Measurements from ENCODE around the gene ADIPOR2.
"Not testable (repeated sequence)": the region's sequence is repeated elsewhere in the genome, so short reads cannot be mapped to it uniquely, and the experiment has no call there.

The ADIPOR2 gene

DNA sequence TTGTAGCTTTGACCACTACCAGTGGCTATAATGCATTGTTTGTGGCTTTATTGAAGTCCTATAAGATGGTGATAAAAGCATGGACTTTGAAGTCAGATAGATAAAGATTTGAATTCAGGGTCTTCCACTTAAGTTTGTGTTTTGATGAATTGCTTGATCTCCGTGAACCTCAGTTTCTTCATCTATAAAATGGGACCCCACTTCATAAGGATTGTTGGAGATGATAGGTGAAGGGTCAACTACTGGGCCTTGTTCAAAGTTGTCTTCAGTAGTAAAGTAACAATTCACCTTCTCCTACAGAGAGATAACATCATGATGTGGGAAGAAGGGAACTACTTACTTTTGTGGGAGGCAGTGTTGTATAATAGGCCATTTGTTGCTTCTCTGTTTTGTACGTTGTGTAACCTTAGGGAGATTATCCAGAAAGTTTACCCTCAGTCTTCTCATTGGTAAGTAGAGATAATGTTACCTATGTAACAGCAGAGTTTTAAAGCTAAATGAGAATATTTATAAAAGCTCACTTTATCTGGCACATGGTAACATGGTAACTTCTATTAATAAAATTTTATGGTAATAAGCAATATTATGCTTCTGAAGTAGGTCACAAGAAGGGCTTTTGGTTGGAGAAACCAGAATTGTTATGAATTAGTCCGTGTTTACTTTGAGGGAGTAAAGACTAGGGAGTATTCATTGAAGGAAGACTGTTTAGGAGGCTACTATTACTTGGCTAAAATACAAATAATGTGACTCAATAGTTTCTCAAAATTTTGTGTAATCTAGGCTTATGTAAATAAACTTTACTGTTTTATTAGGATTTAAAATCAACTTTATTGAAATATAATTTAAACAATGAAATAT is 15.1 kb downstream of the ADIPOR2 start:
- no peak for DNase-seq (ENCODE audit: low read depth)

DNA sequence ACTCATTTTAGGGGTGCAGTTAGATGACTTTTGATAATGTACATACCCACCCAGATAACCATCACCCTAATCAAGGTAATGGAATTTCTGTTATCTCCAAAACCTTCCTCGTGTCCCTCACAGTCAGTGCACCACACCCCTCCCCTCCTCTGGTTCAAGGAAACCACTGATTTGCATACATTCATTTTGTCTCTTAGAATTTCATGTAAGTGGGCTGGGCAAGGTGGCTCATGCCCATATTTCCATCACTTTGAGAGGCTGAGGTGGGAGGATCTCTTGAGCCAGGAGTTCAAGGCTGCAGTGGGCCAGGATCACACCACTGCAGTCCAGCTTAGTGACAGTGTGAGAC is 15.7 kb downstream of the ADIPOR2 start:
- no peak for DNase-seq (ENCODE audit: low read depth)

- no peak for DNase-seq (ENCODE audit: low read depth)
These were observed 16.2 kb downstream of the ADIPOR2 start for GRCh38 chr12:1707051-1707450.

GRCh38 chr12:1709968-1710367 is 19.1 kb downstream of the ADIPOR2 start:
- not testable (repeated sequence) for DNase-seq (ENCODE audit: low read depth)

DNA sequence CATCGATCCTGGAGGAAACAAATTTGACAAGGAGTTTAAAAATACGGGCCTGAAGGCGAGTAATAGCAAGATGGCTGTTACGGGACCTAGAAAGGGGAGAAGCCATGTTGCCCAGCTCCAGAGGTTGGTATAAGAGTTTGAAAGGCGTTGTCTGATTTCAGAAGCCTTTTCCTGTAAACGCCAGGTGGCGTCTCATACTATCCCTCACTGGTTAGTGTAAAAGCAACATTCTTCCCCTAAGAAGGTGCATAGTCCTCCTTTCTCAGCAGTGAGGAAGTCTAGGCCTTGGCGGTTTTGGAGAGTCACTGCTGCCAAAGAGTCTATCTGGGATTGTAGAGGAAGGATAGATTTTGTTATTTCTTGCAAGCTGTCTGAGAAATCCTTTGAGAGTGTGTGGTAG is 20.0 kb downstream of the ADIPOR2 start:
- DNase-seq (ENCODE audit: low read depth) = not testable (repeated sequence)

- DNase-seq (ENCODE audit: low read depth) = not testable (repeated sequence)
These were observed 20.8 kb downstream of the ADIPOR2 start for GRCh38 chr12:1711536-1712211.

GRCh38 chr12:1712305-1712704 is 21.4 kb downstream of the ADIPOR2 start:
- not testable (repeated sequence) for DNase-seq (ENCODE audit: low read depth)

GRCh38 chr12:1712852-1713251 is 22.0 kb downstream of the ADIPOR2 start:
- DNase-seq (ENCODE audit: low read depth) = not testable (repeated sequence)

- DNase-seq (ENCODE audit: low read depth) = not testable (repeated sequence)
These were observed 23.0 kb downstream of the ADIPOR2 start for GRCh38 chr12:1713783-1714348.

DNA sequence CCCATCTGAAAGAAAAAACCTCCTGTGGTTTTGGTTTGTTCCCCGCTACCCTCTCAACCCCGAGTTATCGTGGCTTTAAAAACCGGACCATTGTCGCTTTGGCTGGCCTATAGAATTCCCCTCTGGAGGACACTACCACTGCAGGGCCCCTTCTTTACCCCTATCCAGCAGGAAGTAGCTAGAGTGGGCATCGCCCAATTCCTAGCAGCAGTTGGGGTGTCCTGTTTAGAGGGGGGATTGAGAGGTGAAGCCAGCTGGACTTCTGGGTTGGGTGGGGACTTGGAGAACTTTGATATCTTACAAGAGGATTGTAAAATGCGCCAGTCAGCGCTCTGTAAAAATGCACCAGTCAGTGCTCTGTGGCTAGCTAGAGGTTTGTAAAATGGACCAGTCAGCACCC is 24.6 kb downstream of the ADIPOR2 start:
- not testable (repeated sequence) for DNase-seq (ENCODE audit: low read depth)

GRCh38 chr12:1716215-1716862 is 25.5 kb downstream of the ADIPOR2 start:
- DNase-seq (ENCODE audit: low read depth) = no peak

- DNase-seq (ENCODE audit: low read depth) = no peak
These were observed 26.0 kb downstream of the ADIPOR2 start for GRCh38 chr12:1716911-1717310.

DNA sequence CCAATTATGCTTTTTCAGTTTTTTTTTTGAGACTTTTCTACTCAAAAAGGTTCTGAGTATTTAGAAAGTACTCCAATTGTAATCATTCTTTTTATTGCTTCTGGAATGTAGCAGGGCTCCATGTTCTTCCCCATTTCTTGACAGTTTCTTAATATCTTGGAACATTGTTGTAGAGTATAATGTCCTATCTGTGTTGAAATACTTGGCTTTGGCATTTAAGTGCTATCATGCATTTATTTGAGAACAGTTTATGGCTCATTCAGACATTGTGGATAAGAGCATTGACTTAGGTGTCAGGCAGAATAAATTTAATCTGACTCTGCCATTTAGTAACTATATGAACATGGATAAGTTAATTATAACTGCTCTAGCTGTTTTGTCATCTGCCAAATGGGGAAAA is 28.3 kb downstream of the ADIPOR2 start:
- no peak for DNase-seq (ENCODE audit: low read depth)

DNA sequence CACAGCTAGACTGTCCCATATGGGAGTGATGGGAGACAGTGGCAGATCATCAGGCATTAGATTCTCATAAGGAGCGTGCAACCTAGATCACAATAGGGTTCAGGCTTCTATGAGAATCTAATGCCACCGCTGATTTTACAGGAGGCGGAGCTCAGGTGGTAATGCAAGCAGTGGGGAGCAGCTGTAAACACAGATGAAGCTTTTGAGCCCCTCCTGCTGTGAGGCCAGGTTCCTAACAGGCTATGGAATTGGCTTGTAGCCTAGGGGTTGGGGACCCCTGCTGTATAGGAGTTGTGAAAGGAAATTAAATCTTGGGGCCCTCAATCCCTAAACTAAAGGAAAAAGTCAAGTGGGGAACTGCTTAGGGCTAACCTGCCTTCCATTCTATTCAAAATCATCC is 29.6 kb downstream of the ADIPOR2 start:
- DNase-seq (ENCODE audit: low read depth) = no peak

GRCh38 chr12:1723721-1724120 is 32.9 kb downstream of the ADIPOR2 start:
- DNase-seq (ENCODE audit: low read depth) = no peak

DNA sequence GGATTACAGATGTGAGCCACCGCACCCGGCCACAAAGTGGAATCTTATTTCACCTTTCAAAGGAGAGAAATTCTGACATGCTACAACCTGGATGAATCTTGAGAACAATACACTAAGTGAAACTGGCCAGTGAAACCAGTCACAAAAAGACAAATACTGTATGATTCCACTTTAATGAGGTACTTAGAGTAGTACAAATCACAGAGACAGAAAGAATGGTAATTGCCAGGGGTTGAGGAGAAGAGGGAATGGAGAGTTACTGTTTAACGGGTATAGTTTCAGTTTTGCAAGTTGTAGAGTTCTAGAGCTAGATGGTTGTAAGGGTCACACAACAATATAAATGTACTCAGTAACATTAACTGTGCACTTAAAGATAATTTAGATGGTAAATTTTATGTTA is 33.4 kb downstream of the ADIPOR2 start:
- DNase-seq (ENCODE audit: low read depth) = no peak

DNA sequence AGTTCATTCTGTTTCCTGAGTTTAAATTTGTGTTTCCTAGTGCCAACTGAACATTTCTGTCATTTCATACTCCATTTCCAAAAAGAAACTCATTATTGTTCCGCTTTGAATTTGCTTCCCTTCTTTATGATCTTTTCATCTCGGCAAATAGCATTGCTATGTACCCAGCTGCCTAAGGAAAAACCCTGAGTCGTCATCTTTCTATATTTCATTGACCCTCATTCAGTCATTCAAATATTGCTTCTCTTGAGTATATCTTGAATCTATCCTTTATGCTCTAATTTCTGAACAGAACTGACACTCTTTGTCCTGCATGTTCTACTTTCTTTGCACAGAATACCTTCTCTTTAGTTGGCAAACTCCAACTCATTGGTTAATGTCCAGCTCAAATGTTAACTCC is 35.9 kb downstream of the ADIPOR2 start:
- DNase-seq (ENCODE audit: low read depth) = no peak

- DNase-seq (ENCODE audit: low read depth) = no peak
These were observed 38.0 kb downstream of the ADIPOR2 start for GRCh38 chr12:1728824-1729223.

GRCh38 chr12:1731019-1731687 is 40.3 kb downstream of the ADIPOR2 start:
- no peak for DNase-seq (ENCODE audit: low read depth)

GRCh38 chr12:1731688-1732078 is 40.8 kb downstream of the ADIPOR2 start:
- DNase-seq (ENCODE audit: low read depth) = not testable (repeated sequence)

GRCh38 chr12:1732914-1733313 is 42.0 kb downstream of the ADIPOR2 start:
- DNase-seq (ENCODE audit: low read depth) = no peak

GRCh38 chr12:1733712-1734111 is 42.8 kb downstream of the ADIPOR2 start:
- DNase-seq (ENCODE audit: low read depth) = not testable (repeated sequence)
